ENCODE results near the gene EMP1.

The EMP1 gene

GRCh38 chr12:13173012-13173932, 23.3 kb upstream of the EMP1 start:
- DNase-seq (ENCODE audit: low spot score): peak; percentile 26

GRCh38 chr12:13175499-13175898, 21.0 kb upstream of the EMP1 start:
- DNase-seq (ENCODE audit: low spot score): no peak

DNA sequence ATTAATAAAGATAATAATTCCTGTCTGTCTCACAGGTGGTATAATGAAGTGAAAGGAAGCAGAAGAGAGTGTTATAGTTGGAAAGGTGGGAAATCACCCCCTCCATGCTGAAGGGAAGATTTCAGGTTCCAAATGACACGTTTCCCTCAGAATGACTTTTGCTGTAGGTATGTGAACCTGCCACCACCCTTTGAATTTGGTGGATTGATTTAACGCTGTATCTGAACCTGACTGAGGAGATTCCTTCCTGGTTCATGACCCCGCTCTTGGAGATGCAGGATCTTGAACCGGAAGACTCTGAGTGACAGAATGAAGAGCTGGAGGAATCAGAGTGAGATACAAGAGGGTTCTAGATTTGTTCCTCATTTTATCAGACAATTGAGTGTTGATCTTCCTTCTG, 20.3 kb upstream of the EMP1 start:
- DNase-seq (ENCODE audit: low spot score): no peak

- DNase-seq (ENCODE audit: low spot score): no peak
These were observed 19.2 kb upstream of the EMP1 start for GRCh38 chr12:13177373-13177772.

- no peak for DNase-seq (ENCODE audit: low spot score)
These were observed 18.6 kb upstream of the EMP1 start for GRCh38 chr12:13177906-13178305.

GRCh38 chr12:13178568-13179210, 17.8 kb upstream of the EMP1 start:
- DNase-seq (ENCODE audit: low spot score): no peak

DNA sequence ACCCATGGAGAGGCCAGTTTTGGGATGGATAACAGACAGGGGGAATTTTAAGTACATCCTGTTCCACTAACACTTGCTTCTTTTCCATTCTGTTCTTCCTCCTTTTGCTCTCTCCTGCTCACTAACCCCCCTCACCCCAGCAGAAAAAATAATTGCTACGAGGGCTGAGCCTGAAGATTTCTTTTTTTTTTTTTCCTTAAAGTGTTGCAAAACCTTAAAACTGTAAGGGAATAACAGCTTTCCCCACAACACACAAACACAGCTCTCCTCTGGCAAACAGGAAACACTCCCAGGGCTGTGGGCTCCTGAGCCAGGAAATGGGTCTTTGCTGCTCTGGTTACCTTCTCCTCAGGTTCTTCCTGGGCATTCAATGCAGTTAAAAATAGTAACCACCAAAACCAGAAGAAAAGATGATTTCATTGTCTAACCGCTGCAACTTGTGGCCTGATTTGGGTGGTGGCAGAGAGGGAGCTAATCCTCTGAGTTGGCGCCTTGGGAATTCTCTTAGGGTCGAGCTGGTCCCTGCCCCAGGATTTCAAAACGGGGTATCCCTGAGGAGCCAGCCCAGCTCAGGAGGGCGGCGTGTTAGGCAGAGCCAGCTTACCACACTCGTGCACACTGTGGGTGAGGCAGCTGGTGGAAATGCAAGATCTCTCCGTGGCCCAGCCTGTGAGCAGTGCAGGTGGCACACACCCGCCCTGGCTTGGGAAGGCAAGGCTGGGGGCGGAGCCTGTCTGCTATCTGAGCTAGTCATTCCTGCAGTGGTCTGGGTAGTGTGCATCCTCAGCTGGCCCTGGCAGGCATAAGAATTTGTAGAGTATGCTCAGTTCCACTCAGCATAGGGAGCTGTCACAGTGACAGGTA, 17.1 kb upstream of the EMP1 start:
- DNase-seq (ENCODE audit: low spot score): peak; percentile 14

- no peak for DNase-seq (ENCODE audit: low spot score)
These were observed 15.0 kb upstream of the EMP1 start for GRCh38 chr12:13181375-13182070.

GRCh38 chr12:13182881-13183280, 13.6 kb upstream of the EMP1 start:
- DNase-seq (ENCODE audit: low spot score): no peak

DNA sequence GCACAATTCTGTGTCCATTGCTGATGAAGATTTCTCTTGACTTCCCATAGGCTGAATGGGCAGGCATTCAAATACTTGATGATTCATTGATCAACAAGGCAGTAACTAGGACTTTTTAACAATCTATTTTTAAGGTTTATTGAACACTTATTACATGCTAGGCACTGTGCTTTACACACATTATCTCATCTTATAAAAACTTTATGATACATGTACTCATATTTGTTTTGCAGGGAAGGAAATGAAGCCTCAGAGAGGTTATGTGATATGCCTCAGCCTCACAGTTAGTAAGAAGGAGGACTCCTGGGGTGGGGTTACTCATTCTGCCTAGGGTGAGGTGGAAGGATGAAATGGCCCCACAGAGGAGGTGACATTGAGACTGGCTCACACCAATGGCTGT, 12.9 kb upstream of the EMP1 start:
- DNase-seq (ENCODE audit: low spot score): no peak

DNA sequence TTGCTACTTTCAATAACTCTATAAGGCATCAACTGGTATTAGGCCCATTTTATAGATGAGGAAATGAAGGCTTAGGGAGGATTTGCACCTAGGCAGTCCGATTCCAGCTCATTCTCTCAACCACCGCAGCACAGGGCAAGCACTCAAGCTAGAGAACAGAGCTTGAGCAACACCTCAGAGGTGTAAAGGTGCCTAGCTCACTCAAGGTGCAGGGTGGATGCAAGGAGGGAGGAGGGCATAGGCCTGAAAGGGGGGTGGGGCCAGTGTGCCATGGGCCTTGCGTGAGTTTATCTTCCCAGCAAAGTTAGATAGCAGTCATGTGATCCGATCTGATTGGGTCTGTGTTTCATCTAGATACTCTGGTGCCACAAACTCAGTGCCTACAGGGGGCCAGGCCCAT, 10.2 kb upstream of the EMP1 start:
- no peak for DNase-seq (ENCODE audit: low spot score)

DNA sequence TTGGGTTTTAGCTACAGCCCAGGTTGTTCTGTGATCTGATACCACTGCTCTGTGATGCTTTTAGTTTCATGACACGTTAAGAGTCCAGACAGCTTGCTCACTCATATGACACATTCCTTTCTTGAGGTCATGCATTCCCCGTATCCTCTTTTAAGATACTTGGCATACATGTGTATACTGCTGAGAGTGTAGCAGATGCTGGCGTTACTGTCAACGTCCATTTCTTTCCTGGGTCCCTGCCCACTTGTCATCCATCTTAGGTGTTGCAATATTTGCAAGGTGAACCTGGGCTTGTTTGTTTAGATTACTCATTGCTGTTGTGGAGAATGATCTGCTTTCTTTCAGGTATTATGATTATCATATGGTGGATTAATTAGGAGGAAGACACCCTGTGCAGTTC, 9.1 kb upstream of the EMP1 start:
- DNase-seq (ENCODE audit: low spot score): no peak

DNA sequence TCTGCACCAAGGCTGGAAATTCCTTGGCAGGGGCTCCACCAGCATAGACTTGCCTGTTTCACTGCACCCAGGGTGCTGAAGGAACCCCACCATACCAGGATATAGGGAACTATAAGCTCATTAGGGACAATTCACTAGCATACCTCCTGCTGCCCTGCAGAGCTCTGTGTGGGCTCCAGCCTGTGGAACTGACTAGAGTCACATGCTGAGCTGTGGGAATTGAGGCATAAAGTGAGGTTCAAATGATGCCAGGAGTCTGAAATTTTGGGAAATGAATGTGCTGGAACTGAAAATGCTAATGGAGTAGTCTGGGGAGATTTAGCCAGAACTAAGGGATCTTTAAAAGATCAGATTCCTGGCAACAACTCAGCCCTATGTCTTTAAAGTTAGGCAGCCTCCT, 7.3 kb upstream of the EMP1 start:
- DNase-seq (ENCODE audit: low spot score): no peak

- DNase-seq (ENCODE audit: low spot score): no peak
These were observed 6.3 kb upstream of the EMP1 start for GRCh38 chr12:13190275-13190674.

DNA sequence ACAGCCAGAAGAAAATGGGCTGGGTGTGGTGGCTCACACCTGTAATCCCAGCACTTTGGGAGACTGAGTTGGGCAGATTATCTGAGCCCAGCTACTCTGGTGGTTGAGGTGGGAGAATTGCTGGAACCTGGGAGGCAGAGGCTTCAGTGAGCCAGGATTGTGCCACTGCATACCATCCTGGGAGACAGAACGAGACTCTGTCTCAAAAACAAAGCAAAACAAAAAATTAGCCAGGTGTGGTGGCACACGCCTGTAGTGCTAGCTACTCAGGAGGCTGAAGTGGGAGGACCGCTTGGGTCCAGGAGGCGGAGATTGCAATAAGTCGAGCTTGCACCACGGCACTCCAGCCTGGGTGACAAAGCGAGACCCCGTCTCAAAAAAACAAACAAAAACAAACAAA, 3.8 kb upstream of the EMP1 start:
- no peak for DNase-seq (ENCODE audit: low spot score)

DNA sequence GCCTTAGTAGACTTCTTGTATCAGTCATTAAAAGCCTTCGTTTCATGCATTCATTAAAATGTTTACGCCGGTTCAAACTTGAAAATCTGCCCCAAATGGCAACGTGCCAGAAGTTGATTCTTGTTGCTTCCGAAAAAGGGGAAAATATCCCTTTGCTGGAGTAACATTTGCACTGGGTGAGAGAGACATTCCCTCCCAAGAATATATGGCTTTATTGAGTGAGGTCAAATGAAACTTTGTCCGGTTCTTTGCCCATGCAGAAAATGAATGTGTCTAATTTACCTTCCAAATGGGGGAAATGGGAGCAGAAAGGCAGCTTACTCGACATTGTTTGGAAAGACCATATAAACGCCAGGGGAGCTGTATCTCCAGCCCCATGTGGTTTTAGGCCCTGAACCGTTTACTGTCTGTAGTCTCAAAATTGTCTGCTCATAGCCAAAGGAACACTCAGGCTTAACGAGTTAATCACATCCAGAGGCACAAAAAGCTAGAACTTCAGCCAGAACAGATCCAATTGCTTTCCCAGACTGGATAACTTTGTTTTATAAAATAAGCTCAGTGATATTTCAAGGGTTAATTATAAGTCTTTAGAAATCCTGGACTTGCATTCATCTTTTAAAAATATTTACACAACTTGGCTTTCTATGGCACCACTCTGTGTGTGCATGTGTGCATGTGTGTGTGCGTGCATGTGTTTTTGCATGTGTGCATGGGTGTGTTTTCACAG, 2.9 kb upstream of the EMP1 start:
- DNase-seq (ENCODE audit: low spot score): no peak

- DNase-seq (ENCODE audit: low spot score): no peak
These were observed 2.0 kb upstream of the EMP1 start for GRCh38 chr12:13194401-13195110.

- DNase-seq (ENCODE audit: low spot score): no peak
These were observed 1.3 kb upstream of the EMP1 start for GRCh38 chr12:13195250-13195649.

GRCh38 chr12:13195785-13196129, 769 bp upstream of the EMP1 start:
- no peak for DNase-seq (ENCODE audit: low spot score)

GRCh38 chr12:13197032-13197431, 506 bp downstream of the EMP1 start:
- DNase-seq (ENCODE audit: low spot score): no peak

All from germinal center (tissue), 1 donor.